BLaER1 (cell line): ENCODE measurements around the gene MAGEC1.
"Not testable (repeated sequence)": the region's sequence is repeated elsewhere in the genome, so short reads cannot be mapped to it uniquely, and the experiment has no call there.

Experiments
- H3K27ac ChIP-seq: shearing (Covaris generic); formaldehyde crosslinking; 2 replicates; pipeline ENCODE4 v1.8.1; 2022
- H3K27me3 ChIP-seq: shearing (Covaris generic); formaldehyde crosslinking; 2 replicates; pipeline ENCODE4 v1.8.1; 2022
- H3K36me3 ChIP-seq: shearing (Covaris generic); formaldehyde crosslinking; 2 replicates; pipeline ENCODE4 v1.8.1; 2022
- H3K4me1 ChIP-seq: shearing (Covaris generic); formaldehyde crosslinking; 2 replicates; pipeline ENCODE4 v1.8.1; 2022
- H3K4me2 ChIP-seq: shearing (Covaris generic); formaldehyde crosslinking; 2 replicates; pipeline ENCODE4 v1.8.1; 2022
- H3K4me3 ChIP-seq: shearing (Covaris generic); formaldehyde crosslinking; 2 replicates; pipeline ENCODE4 v1.8.1; 2022
- H3K9ac ChIP-seq: shearing (Covaris generic); formaldehyde crosslinking; 2 replicates; pipeline ENCODE4 v1.8.1; 2022
- H3K9me3 ChIP-seq: shearing (Covaris generic); formaldehyde crosslinking; 2 replicates; pipeline ENCODE4 v1.8.1; 2022
- H4K20me1 ChIP-seq: shearing (Covaris generic); formaldehyde crosslinking; 2 replicates; pipeline ENCODE4 v1.8.1; 2022
- Cebpa-rat ChIP-seq: shearing (Covaris generic); IDR thresholded peaks from 2 replicates; pipeline ENCODE4 v1.8.1; 2022

The MAGEC1 gene, protein sequence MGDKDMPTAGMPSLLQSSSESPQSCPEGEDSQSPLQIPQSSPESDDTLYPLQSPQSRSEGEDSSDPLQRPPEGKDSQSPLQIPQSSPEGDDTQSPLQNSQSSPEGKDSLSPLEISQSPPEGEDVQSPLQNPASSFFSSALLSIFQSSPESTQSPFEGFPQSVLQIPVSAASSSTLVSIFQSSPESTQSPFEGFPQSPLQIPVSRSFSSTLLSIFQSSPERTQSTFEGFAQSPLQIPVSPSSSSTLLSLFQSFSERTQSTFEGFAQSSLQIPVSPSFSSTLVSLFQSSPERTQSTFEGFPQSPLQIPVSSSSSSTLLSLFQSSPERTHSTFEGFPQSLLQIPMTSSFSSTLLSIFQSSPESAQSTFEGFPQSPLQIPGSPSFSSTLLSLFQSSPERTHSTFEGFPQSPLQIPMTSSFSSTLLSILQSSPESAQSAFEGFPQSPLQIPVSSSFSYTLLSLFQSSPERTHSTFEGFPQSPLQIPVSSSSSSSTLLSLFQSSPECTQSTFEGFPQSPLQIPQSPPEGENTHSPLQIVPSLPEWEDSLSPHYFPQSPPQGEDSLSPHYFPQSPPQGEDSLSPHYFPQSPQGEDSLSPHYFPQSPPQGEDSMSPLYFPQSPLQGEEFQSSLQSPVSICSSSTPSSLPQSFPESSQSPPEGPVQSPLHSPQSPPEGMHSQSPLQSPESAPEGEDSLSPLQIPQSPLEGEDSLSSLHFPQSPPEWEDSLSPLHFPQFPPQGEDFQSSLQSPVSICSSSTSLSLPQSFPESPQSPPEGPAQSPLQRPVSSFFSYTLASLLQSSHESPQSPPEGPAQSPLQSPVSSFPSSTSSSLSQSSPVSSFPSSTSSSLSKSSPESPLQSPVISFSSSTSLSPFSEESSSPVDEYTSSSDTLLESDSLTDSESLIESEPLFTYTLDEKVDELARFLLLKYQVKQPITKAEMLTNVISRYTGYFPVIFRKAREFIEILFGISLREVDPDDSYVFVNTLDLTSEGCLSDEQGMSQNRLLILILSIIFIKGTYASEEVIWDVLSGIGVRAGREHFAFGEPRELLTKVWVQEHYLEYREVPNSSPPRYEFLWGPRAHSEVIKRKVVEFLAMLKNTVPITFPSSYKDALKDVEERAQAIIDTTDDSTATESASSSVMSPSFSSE

DNA sequence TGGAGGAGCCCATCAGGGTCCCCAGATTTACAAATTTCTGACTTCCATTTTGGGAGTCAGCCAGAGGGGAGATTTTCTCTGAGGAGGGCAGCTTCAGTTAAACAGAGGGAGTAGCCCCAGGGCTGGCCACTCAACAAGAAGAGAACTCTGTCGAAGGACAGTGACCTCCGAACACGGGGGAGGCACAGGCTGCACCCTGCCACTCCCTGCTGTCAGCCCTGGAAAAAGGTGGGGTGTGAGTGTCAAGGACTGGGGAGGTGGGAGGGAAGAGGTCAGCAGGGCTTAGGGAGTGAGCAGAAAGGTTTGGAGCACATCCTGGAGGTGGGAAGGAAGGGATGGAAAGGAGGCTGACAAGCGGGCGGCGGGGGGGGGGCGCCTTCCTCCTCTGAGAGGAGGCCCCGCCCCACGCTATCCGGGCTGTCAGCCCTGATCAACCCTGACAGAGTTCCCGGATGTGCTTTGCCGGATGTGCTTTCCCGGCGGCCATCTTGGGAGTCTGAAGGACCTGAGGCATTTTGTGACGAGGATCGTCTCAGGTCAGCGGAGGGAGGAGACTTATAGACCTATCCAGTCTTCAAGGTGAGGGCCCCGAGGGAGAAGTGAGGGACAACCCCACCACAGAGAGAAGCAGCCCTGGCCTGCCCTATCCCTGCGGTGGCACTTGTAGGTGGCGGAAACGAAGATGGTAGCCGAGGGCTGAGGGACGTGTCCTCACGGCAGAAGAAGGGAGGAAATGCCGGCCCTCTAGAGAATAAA is at the start of gene MAGEC1:
TSS of gene MAGEC1 (plus strand) at position 495 of the 756 bp plus-strand sequence. CDS start 1,179 bp downstream, outside the sequence.
- no peaks in the 10 kb centered on the region for H3K36me3 ChIP-seq
- H3K27ac ChIP-seq = no peak within 1 kb of the TSS
- H3K4me2 ChIP-seq = no peak within 1 kb of the TSS
- no peaks in the 10 kb centered on the region for H3K4me1 ChIP-seq
- H3K27me3 ChIP-seq = peaks cover 96% of the 10 kb centered on the region
- H3K9me3 ChIP-seq = no peaks in the 10 kb centered on the region
- H4K20me1 ChIP-seq = peaks cover 12% of the 10 kb centered on the region; the same call in 1 of the 2 replicates
- TF ChIP-seq Cebpa-rat = no peak
- no peak within 1 kb of the TSS for H3K4me3 ChIP-seq
- H3K9ac ChIP-seq = no peak within 1 kb of the TSS

DNA sequence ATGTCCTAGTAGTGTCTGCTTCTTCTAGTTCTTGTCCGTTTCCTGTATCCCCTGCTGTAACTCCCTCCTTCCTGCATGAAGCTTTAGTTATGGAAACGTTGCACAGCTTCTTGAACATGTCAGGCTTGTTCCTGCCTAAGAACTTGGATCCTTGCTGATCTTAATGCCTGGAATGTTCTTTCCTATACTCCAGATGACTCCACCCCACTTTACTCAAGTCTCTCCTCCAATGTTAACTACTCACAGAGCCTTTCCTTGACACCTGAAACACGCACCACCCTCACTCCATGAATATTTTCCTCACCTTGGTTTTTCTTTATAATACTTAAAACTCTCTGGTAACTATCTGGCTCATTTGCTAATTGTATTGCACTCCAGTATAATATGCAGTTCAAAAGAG is 46.2 kb upstream of the MAGEC1 start:
- TF ChIP-seq Cebpa-rat = no peak
- H3K4me1 ChIP-seq = no peaks in the 10 kb centered on the region
- no peaks in the 10 kb centered on the region for H3K9me3 ChIP-seq
- no peak overlapping the region for H3K9ac ChIP-seq
- no peak overlapping the region for H3K4me2 ChIP-seq
- H3K4me3 ChIP-seq = no peak overlapping the region
- H3K27ac ChIP-seq = no peak overlapping the region
- H4K20me1 ChIP-seq = no peaks in the 10 kb centered on the region; the same call in 1 of the 2 replicates
- no peaks in the 10 kb centered on the region for H3K36me3 ChIP-seq
- peaks cover 85% of the 10 kb centered on the region for H3K27me3 ChIP-seq

DNA sequence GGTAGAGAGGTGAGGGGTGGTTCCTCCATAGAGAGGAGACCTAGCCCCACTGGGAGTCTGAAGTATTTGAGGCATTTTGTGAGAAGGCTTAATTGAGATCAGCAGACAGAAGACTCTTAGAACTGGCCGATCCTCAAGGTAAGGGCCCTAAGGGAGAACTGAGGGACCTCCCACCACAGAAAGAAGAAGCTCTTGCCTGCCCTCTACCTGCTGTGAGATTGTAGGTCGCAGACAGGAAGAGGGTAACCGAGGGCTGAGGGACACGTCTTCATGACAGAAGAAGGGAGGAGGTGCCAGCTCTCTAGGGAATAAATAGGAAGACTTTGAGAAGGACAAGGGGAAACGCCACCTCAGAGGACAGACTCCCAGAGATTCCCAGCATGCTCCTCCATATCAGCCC is 24.1 kb upstream of the MAGEC1 start:
- Histone ChIP-seq H3K27me3 (peaks cover 92% of the 10 kb centered on the region), H3K27ac (no peak overlapping the region), H4K20me1 (peaks cover 6% of the 10 kb centered on the region; the same call in 1 of the 2 replicates), H3K4me2 (no peak overlapping the region), H3K9ac (no peak overlapping the region), H3K4me1 (no peaks in the 10 kb centered on the region), H3K36me3 (no peaks in the 10 kb centered on the region), H3K9me3 (no peaks in the 10 kb centered on the region), H3K4me3 (no peak overlapping the region)
- TF ChIP-seq Cebpa-rat = no peak

- not testable (repeated sequence) for H3K4me3 ChIP-seq, H3K36me3 ChIP-seq, H3K4me1 ChIP-seq, H4K20me1 ChIP-seq, H3K27ac ChIP-seq, H3K4me2 ChIP-seq, H3K9me3 ChIP-seq, H3K9ac ChIP-seq
- H3K27me3 ChIP-seq = peaks cover 76% of the 10 kb centered on the region
Measured at GRCh38 chrX:141888811-141889210, 14.9 kb upstream of the MAGEC1 start.

DNA sequence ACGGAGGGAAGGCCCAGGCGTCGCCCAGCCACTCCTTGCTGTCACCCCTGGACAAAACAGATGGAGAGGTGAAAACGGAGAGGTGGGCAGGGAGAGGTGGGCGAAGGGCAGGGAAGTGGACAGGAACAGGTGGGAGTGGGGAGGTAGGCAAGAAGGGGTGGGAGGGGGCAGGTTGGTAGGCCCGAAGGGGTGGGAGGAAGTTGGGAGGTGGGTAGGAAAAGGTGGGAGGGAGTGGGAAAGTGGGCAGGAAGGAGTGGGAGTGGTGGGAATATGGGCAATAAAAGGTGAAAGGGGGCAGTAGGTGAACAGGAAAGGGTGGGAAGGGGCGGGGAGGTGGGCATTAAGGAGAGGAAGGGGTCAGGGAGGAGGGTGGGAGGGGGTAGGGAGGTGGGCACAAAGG is 9.0 kb upstream of the MAGEC1 start:
- H3K27me3 ChIP-seq = peaks cover 48% of the 10 kb centered on the region
- no peaks in the 10 kb centered on the region for H3K36me3 ChIP-seq
- H3K27ac ChIP-seq = no peak overlapping the region

DNA sequence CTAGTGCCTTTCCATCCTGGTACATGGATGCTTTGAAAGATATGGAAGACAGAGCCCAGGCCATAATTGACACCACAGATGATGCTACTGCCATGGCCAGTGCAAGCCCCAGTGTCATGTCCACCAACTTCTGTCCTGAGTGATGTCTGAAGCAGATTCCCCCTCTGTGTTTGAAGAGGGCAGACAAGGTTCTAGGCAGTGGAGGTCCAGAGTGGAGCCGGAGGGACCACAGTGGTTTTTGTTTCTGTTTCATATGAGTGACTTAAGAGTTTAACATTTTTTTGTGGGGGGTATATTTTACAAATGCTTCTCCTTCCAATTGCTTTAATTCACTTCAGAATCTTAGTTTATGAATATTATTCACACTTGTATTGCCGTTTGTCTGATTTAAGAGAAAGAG is 6.0 kb upstream of the MAGEC1 start:
- H3K9ac ChIP-seq = no peak overlapping the region
- no peak overlapping the region for H3K27ac ChIP-seq
- H3K27me3 ChIP-seq = peaks cover 63% of the 10 kb centered on the region
- no peaks in the 10 kb centered on the region; the same call in 1 of the 2 replicates for H4K20me1 ChIP-seq
- no peaks in the 10 kb centered on the region for H3K9me3 ChIP-seq
- H3K36me3 ChIP-seq = no peaks in the 10 kb centered on the region
- no peak overlapping the region for H3K4me3 ChIP-seq
- no peak for TF ChIP-seq Cebpa-rat
- no peak overlapping the region for H3K4me2 ChIP-seq
- H3K4me1 ChIP-seq = no peaks in the 10 kb centered on the region

More for the DNA sequence above, 9.0 kb upstream of the MAGEC1 start:
- no peak for TF ChIP-seq Cebpa-rat
- Histone ChIP-seq H3K4me3 (no peak overlapping the region), H3K9ac (no peak overlapping the region), H3K9me3 (no peaks in the 10 kb centered on the region), H3K4me1 (no peaks in the 10 kb centered on the region), H3K4me2 (no peak overlapping the region), H4K20me1 (no peaks in the 10 kb centered on the region; the same call in 1 of the 2 replicates)

DNA sequence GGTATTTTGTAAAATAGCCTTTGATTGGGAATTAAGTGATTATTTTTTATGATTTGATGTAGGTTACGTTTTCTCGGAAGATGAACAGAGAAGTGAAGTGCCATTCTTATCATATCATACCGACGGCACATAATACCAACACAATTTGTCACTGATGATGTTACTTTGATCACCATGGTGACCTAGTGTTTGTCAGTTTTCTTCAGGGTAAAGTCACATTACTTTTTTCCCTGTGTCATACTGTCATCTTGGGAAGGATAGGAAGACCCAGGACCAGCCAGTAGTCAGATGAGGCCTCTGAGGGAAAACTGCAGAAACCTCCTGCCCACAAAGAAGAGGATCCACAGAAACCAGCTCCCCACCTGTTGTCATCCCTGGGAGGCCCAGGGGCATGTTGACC is 1.3 kb upstream of the MAGEC1 start:
- peaks cover 7% of the 10 kb centered on the region; the same call in 1 of the 2 replicates for H4K20me1 ChIP-seq
- H3K4me1 ChIP-seq = no peaks in the 10 kb centered on the region
- H3K4me3 ChIP-seq = no peak overlapping the region
- no peaks in the 10 kb centered on the region for H3K9me3 ChIP-seq
- TF ChIP-seq Cebpa-rat = no peak
- H3K9ac ChIP-seq = no peak overlapping the region
- no peaks in the 10 kb centered on the region for H3K36me3 ChIP-seq
- H3K27ac ChIP-seq = no peak overlapping the region
- peaks cover 94% of the 10 kb centered on the region for H3K27me3 ChIP-seq
- H3K4me2 ChIP-seq = no peak overlapping the region

DNA sequence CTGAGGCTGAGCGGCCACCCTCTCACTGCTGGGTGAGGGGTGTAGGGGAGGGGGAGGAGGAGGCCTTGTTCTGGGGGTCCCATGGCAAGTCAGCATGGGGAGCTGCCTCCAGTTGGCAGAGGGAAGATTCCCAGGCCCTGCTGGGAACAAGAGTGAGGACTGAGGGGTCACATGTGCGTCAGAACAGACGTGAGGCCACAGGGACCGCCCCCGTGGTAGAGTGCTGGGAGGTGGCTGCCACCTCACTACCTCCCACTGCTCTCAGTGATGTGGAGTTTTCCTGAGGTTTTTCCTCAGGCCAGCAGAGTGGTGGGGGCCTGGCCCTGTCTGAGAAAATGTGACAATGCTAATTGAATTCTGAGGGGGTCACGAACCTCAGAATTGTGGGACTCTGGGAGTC is 568 bp downstream of the MAGEC1 start:
- H3K4me1 ChIP-seq = no peaks in the 10 kb centered on the region
- peaks cover 98% of the 10 kb centered on the region for H3K27me3 ChIP-seq
- no peaks in the 10 kb centered on the region for H3K36me3 ChIP-seq
- no peak overlapping the region for H3K4me3 ChIP-seq
- TF ChIP-seq Cebpa-rat = no peak
- no peak overlapping the region for H3K4me2 ChIP-seq
- H4K20me1 ChIP-seq = peaks cover 12% of the 10 kb centered on the region; the same call in 1 of the 2 replicates
- no peak overlapping the region for H3K27ac ChIP-seq
- H3K9me3 ChIP-seq = no peaks in the 10 kb centered on the region
- H3K9ac ChIP-seq = no peak overlapping the region

DNA sequence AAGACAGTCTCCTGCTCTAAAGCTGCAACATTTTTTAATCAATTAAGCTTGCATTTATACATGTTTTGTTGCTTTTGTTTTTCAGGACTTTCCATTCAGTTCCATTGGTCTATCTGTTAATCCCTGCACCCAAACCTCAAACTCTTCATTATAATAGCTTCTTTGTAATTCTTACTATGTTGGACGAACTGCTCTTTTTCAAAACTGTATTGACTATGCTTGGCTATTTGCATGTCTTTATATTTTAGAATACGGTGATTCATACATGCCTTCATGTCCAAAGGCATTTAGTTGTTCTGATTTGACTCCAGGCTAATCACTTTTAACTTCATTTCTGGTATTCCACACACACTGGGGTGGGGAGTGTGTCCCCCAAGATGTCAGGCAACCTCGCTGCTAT is 14.1 kb downstream of the MAGEC1 start:
- Histone ChIP-seq H3K9me3 (no peaks in the 10 kb centered on the region), H3K27ac (no peak overlapping the region), H3K27me3 (peaks cover 78% of the 10 kb centered on the region), H3K36me3 (no peaks in the 10 kb centered on the region), H4K20me1 (peaks cover 6% of the 10 kb centered on the region; the same call in 1 of the 2 replicates), H3K4me2 (no peak overlapping the region), H3K9ac (no peak overlapping the region), H3K4me1 (no peaks in the 10 kb centered on the region), H3K4me3 (no peak overlapping the region)
- TF ChIP-seq Cebpa-rat = no peak
